Parathyroid adenoma (tissue), 2 donors: Measurements from ENCODE around the gene STK31.

Source experiments
- H2AFZ ChIP-seq: fragments of 300-600 bp; sonication (generic); one replicate; pipeline ENCODE4 v1.7.0; 2017; ENCODE audit warnings: antibody characterized with exemption, mild to moderate bottlenecking
- H3K27ac ChIP-seq: fragments of 300-600 bp; sonication (generic); one replicate; pipeline ENCODE4 v1.7.0; 2017
- H3K27me3 ChIP-seq: fragments of 300-600 bp; sonication (generic); one replicate; pipeline ENCODE4 v1.7.0; 2017; ENCODE audit warnings: low read length; ENCODE audit not compliant: control insufficient read depth, insufficient read depth
- H3K36me3 ChIP-seq: fragments of 300-600 bp; sonication (generic); one replicate; pipeline ENCODE4 v1.7.0; 2017; ENCODE audit warnings: low read length; ENCODE audit not compliant: control insufficient read depth, insufficient read depth
- H3K4me1 ChIP-seq: fragments of 300-600 bp; sonication (generic); one replicate; pipeline ENCODE4 v1.7.0; 2017; ENCODE audit warnings: control low read depth
- H3K4me2 ChIP-seq: fragments of 300-600 bp; sonication (generic); one replicate; pipeline ENCODE4 v1.7.0; 2017; ENCODE audit warnings: low read length
- H3K4me3 ChIP-seq: fragments of 300-600 bp; sonication (generic); one replicate; pipeline ENCODE4 v1.7.0; 2017; ENCODE audit warnings: low read depth, low read length
- H3K79me2 ChIP-seq: fragments of 300-600 bp; sonication (generic); one replicate; pipeline ENCODE4 v1.7.0; 2017; ENCODE audit warnings: control low read depth
- H3K9ac ChIP-seq: fragments of 300-600 bp; sonication (generic); one replicate; pipeline ENCODE4 v1.7.0; 2017; ENCODE audit warnings: mild to moderate bottlenecking
- H3K9me3 ChIP-seq: fragments of 300-600 bp; sonication (generic); one replicate; pipeline ENCODE4 v1.7.0; 2017; ENCODE audit warnings: low read length; ENCODE audit not compliant: control insufficient read depth
- CTCF ChIP-seq: fragments of 300-600 bp; sonication (generic); IDR thresholded peaks from one replicate; pipeline ENCODE4 v1.7.0; 2017; ENCODE audit warnings: antibody characterized with exemption, mild to moderate bottlenecking
- donor health status: primary hyperparathyroidism.

The STK31 gene

GRCh38 chr7:23710000-23710399 lies at the start of gene STK31:
Gene STK31, plus strand, starts transcription at chr7:23710219. Its CDS starts 67 bp downstream, at chr7:23710286.
- Histone ChIP-seq H3K4me3 (no peak within 1 kb of the TSS), H3K4me1 (no peaks in the 10 kb centered on the region), H3K9ac (no peak within 1 kb of the TSS), H3K9me3 (no peaks in the 10 kb centered on the region), H3K79me2 (no peaks in the 10 kb centered on the region), H2AFZ (no peak within 1 kb of the TSS), H3K27ac (no peak within 1 kb of the TSS), H3K36me3 (peaks cover 3% of the 10 kb centered on the region), H3K4me2 (no peak within 1 kb of the TSS), H3K27me3 (no peaks in the 10 kb centered on the region)
- no peak for TF ChIP-seq CTCF

DNA sequence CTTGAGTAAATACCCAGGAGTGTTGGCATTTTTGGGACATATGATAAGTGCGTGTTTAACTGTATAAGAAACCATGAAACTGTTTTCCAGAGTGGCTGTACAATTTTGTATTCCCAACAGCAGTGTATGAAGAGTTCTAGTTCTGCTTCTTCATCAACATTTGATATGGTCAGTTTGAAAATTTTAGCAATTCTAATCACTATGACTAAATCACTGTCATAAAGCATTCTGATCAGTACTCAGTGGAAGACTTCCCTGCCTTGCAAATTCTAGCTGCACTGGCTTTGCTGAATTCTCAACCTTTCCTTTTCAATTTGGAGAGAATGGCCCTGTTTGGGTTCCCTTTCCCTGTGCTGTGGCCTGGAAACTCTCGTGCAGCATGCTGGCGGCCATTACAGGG lies 48.6 kb upstream of the STK31 start:
- no peaks in the 10 kb centered on the region for H3K9me3 ChIP-seq
- no peaks in the 10 kb centered on the region for H3K79me2 ChIP-seq
- H2AFZ ChIP-seq, result no peak overlapping the region
- TF ChIP-seq CTCF, result no peak
- no peak overlapping the region for H3K4me3 ChIP-seq
- H3K27ac ChIP-seq, result no peak overlapping the region
- no peaks in the 10 kb centered on the region for H3K27me3 ChIP-seq
- H3K9ac ChIP-seq, result no peak overlapping the region
- no peak overlapping the region for H3K4me2 ChIP-seq
- no peaks in the 10 kb centered on the region for H3K36me3 ChIP-seq
- no peaks in the 10 kb centered on the region for H3K4me1 ChIP-seq

DNA sequence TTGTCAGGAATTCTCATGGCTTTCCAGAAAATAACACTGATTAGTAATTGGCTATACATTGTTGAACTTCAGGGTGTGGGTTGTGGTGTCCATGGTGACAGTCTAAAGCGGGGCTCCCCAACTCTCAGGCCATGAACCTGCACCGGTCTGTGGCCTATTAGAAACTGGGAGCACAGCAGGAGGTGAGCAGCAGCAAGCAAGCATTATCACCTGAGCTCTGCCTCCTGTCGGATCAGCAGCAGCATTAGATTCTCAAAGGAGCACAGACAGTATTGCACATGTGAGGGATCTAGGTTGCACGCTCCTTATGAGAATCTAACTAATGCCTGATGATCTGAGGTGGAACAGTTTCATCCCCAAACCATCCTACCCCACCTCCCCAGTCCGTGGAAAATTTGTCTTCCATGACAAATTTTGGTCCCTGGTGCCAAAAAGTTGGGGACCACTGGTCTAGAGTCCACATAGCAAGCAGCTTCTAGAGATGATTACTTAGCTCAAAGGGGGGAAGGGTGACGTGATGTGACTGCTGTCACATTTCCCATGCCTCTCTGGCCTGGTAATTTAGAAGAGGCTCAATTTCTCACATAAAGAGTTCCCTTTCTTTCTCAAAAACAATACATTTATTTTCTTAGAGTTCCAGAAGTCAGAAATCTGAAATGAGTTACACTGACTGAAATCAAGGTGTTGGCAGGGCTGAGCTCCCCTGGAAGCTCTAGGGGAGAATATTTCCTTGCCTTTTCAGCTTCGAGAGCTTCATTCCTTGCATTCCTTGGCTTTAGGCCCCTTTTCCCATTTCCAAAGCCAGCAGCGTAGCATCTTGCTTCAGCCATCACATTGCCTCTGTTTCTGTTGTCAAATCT lies 47.7 kb upstream of the STK31 start:
- no peak for TF ChIP-seq CTCF
- no peaks in the 10 kb centered on the region for H3K36me3 ChIP-seq
- H3K9me3 ChIP-seq, result no peaks in the 10 kb centered on the region
- no peak overlapping the region for H3K27ac ChIP-seq
- H2AFZ ChIP-seq, result no peak overlapping the region
- no peak overlapping the region for H3K9ac ChIP-seq
- no peaks in the 10 kb centered on the region for H3K27me3 ChIP-seq
- no peaks in the 10 kb centered on the region for H3K4me1 ChIP-seq
- no peak overlapping the region for H3K4me2 ChIP-seq
- no peak overlapping the region for H3K4me3 ChIP-seq
- no peaks in the 10 kb centered on the region for H3K79me2 ChIP-seq

GRCh38 chr7:23662984-23663313 lies 47.1 kb upstream of the STK31 start:
- Histone ChIP-seq H3K79me2 (no peaks in the 10 kb centered on the region), H3K9ac (no peak overlapping the region), H3K36me3 (no peaks in the 10 kb centered on the region), H3K4me1 (no peaks in the 10 kb centered on the region), H3K4me2 (no peak overlapping the region), H3K27ac (no peak overlapping the region), H3K4me3 (no peak overlapping the region), H3K9me3 (no peaks in the 10 kb centered on the region), H2AFZ (no peak overlapping the region), H3K27me3 (no peaks in the 10 kb centered on the region)
- TF ChIP-seq CTCF, result no peak

- H3K4me2 ChIP-seq, result no peak overlapping the region
- H3K9me3 ChIP-seq, result no peaks in the 10 kb centered on the region
- H3K79me2 ChIP-seq, result no peaks in the 10 kb centered on the region
- H3K36me3 ChIP-seq, result no peaks in the 10 kb centered on the region
- no peak overlapping the region for H3K4me3 ChIP-seq
- H3K27ac ChIP-seq, result no peak overlapping the region
- no peaks in the 10 kb centered on the region for H3K27me3 ChIP-seq
- no peak for TF ChIP-seq CTCF
- no peak overlapping the region for H2AFZ ChIP-seq
- H3K9ac ChIP-seq, result no peak overlapping the region
- H3K4me1 ChIP-seq, result no peaks in the 10 kb centered on the region
Observed at GRCh38 chr7:23664122-23664521, 45.9 kb upstream of the STK31 start.
